Medulla oblongata (tissue), 1 donor: Measurements from ENCODE around the gene SEMA4G.

Source experiments
- DNase-seq: peaks from one replicate; pipeline ENCODE4 v3.0.0-alpha.2; 2015; ENCODE audit errors: extremely low spot score

The SEMA4G gene

DNA sequence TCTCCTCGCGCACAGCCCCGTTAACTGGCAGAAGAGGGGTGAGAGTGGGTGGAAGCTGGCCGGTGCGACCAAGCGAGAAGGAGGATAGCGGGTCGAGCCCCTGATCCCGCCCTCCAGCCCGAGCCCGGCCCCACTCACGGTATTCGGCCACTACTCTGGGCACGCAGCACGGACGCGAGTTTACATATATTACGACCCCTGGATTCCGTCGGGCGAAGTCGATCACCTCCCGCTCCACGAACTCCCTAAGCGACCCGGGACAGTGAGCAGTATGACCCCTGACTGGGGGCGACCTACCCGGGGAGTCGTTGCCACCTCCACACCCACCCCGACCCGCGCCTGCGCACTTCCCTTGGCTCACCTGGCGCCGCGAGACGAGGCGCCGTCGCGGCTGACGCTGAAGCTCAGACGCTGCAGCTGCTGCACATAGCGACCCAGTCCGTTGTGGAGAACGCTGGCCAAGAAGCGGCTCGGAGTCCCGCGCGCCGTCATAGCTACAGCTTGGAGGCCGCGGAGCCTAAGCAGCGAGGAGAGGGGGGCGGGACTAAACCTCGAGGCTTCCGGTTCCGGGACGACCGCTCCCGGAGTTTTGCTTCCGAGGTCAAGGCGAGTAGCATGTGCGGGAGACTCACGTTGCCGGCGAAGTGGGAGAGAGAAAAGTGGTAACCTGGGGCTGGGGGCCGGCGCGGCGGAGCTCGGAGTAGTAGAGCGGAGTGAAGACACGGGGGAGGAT lies 17.8 kb downstream of the SEMA4G start, which contains the start of the genes MRPL43 and TWNK:
TSS of gene MRPL43 (minus strand) at position 546 of the 733 bp plus-strand sequence. CDS start at position 492, 54 bp downstream.
TSS of gene TWNK (plus strand) at position 592 of the 733 bp plus-strand sequence. CDS start 668 bp downstream, outside the sequence.
- peak; percentile 91 for DNase-seq

- DNase-seq: no peak
These were observed 18.4 kb downstream of the SEMA4G start for GRCh38 chr10:100987685-100988049.

DNA sequence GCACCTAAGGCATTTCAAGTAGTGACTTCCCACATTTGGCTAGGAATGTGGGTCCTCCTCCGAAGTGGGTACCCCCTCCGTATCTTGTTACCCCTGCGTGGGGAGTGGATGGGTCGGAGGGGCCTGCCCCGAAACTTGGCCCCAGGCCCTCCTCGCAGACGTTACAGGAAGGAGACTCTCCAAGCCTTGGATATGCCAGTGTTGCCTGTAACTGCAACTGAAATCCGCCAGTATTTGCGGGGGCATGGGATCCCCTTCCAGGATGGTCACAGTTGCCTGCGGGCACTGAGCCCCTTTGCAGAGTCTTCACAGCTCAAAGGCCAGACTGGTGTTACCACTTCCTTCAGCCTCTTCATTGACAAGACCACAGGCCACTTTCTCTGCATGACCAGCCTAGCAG lies 18.9 kb downstream of the SEMA4G start:
- DNase-seq: no peak

- no peak for DNase-seq
These were observed 19.8 kb downstream of the SEMA4G start for GRCh38 chr10:100989088-100989487.

- DNase-seq: peak; percentile 84
These were observed 24.8 kb downstream of the SEMA4G start for GRCh38 chr10:100993986-100994708.

GRCh38 chr10:100995181-100995580 lies 25.9 kb downstream of the SEMA4G start:
- no peak for DNase-seq

DNA sequence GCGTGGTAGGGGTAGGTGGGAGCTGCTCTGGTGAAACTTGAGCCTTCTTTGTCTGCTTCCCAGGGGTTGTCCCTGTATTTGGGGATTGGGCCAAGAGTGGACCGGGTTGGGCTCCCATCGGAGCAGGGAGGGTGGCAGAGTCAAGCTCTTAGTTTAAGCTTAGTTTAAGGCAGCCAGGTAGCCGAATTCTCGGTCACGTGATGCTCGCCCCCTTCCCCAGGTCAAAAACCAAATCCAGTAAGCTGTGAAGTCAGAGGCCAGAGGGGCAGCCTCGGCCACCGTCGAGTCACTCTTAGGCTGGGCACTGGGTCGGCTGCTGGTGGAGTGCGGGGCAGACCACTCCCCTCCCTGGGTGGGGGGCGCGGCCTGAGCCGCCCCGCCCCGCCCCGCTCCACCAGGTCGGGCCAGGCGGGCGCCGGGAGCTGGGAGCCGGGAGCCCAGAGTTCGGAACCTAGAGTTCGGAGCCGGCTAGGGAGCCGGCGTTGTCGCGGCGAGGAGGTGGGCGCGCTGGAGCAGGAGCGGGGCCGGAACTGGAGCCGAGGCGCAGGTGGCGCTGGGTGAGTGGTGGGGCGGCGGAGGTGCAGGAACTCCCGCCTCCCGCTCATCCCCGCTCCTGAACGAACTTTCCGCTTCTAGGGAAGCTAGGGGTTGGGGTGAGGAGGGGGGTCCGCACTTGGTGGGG lies 27.5 kb downstream of the SEMA4G start:
- no peak for DNase-seq

DNA sequence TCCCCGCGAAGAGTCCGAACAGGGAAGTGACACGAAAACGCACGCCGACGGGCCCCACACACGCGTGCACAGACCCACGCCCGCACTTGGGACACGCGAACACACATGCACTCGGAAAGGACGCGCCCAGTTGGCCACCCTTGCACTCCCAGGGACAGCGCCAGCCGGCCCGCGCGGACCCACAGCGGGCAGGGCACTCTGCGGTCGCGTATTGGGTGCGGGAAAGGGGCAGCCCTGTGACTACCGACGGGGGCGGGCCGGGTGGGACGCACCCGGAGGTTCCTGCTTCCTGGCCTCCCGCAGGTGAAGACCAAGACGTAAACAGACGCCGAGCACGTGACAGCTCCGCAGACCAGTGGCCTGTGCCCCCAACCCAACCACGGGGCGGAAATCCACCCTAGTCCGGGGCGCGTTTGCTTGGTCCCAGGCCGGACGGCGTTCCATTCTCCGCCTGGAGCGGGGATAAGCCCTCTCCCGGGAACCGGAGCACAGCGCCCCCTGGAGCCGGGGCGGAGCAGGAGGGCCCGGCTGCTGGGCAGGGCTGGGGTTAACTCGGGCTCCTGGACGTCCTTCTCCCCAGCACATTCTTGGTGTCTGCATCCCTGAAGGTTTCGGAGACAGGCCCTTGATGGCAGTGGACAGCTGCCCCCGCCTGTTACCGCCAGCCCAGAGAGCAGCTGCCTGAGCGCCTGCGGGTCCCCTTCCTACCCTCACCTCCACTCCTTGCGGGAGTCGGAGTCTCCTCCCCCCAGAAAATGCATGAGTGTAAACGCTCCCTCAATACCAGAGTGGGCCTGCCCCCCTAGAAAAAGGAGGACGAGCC lies 28.3 kb downstream of the SEMA4G start:
- peak; percentile 74 for DNase-seq

- DNase-seq: peak; percentile 98
These were observed 29.1 kb downstream of the SEMA4G start for GRCh38 chr10:100998183-100998990.

- DNase-seq: peak; percentile 90
These were observed 29.9 kb downstream of the SEMA4G start for GRCh38 chr10:100998991-100999741.

GRCh38 chr10:100999742-101000126 lies 30.4 kb downstream of the SEMA4G start, which contains the start of gene LZTS2:
Gene LZTS2 (plus strand): TSS chr10:100999808. CDS start chr10:101002539, 2,731 bp downstream.
- DNase-seq: no peak

DNA sequence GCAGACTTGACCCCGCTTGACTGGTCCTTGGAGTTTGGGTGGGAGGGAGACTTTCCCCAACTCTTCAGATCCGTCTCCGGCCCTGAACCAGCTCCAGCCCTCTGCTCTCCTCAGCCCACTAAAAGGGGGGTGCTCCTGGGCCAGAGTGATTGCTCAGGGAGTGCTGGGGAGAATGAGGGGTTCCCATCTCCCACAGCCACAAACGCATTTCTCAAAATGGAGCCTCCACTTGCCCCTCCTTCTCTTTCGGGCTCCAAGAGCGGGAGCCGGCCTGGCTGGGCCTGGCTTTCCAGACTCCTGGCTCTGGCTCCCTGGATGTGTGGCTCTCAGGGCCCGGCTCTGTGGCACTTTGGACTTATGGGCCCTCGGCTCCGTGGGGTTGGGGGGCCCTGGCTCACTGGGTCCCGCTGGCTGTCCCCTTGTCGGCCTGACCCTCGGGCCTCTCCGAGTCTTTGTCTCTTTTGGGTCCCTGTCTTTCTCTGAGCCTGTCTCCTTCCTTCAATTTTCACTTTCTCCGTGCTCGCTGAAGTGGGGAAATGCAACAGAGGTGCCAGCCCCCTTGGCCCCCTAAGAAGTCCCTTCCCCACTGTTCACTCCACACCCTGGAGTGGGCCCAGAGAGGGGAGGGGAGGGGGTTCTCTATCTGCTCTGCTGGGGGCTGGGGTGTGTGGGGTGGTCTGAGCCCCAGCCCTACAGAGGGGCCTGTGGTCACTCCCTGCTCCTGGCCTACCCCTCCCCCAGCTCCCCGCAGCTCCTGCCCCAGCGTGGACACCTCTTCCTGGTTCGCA lies 31.0 kb downstream of the SEMA4G start:
- DNase-seq: peak; percentile 48

- DNase-seq: peak; percentile 94
These were observed 31.8 kb downstream of the SEMA4G start for GRCh38 chr10:101000915-101001658.

- DNase-seq: no peak
These were observed 32.3 kb downstream of the SEMA4G start for GRCh38 chr10:101001659-101002035.

- DNase-seq: no peak
These were observed 33.2 kb downstream of the SEMA4G start for GRCh38 chr10:101002456-101002855.

GRCh38 chr10:101003639-101004206 lies 34.4 kb downstream of the SEMA4G start:
- no peak for DNase-seq

GRCh38 chr10:101005361-101005760 lies 36.1 kb downstream of the SEMA4G start:
- no peak for DNase-seq
